PC-3 (cell line): Measurements from ENCODE around the gene JAML. TPM values are rescaled to one million over a fixed set of nuclear protein-coding genes. Genes with fewer than 3 reads are reported as not detected.

ENCODE experiments used
- ATAC-seq: fragments of 200-7000 bp; cut with Tn5 transposase; 2 replicates; pipeline ENCODE4 v1.9.1; 2020; ENCODE audit warnings: mild to moderate bottlenecking, moderate library complexity
- Bru-seq: library from RNA; stranded (reverse); fragments of 400-500 nt; gene quantifications from one replicate; lab custom pipeline; 2021; lab: Mats Ljungman, UMichigan
- BruChase-seq, 2 experiments: library from RNA; stranded (reverse); fragments of 400-500 nt; gene quantifications; one replicate each; lab custom pipeline; 2021; lab: Mats Ljungman, UMichigan
- BruUV-seq: library from RNA; stranded (reverse); fragments of 400-500 nt; replicated peaks from 2 replicates; lab custom pipeline; 2021; lab: Mats Ljungman, UMichigan
- CTCF ChIA-PET: fragments of 300-600 bp; sonication (Branson Sonifier 250); formaldehyde crosslinking; loops from one replicate; lab custom pipeline; 2022; ENCODE audit warnings: antibody characterized with exemption; lab: Charles Lee
- POLR2A ChIA-PET: fragments of 300-600 bp; sonication (Branson Sonifier 250); formaldehyde crosslinking; loops from one replicate; lab custom pipeline; 2022; ENCODE audit warnings: antibody characterized with exemption; ENCODE audit not compliant: unreplicated experiment; lab: Charles Lee
- DNase-seq: peaks from one replicate; pipeline ENCODE4 v3.0.0-alpha.2; 2015
- H2AFZ ChIP-seq: fragments of 300-600 bp; sonication (generic); 2 replicates; pipeline ENCODE4 v1.6.0; 2016; ENCODE audit warnings: antibody characterized with exemption, low read length
- H3F3A ChIP-seq: fragments of 300-600 bp; sonication (generic); one replicate; pipeline ENCODE4 v1.6.0; 2017; ENCODE audit warnings: antibody characterized with exemption, low read length, control low read depth, mild to moderate bottlenecking; ENCODE audit not compliant: unreplicated experiment
- H3K27ac ChIP-seq: fragments of 300-600 bp; sonication (generic); 2 replicates; pipeline ENCODE4 v1.5.1; 2016; ENCODE audit warnings: mild to moderate bottlenecking, low read length
- H3K27me3 ChIP-seq: fragments of 300-600 bp; sonication (generic); 2 replicates; pipeline ENCODE4 v1.6.1; 2016; ENCODE audit warnings: low read length, mixed read lengths
- H3K36me3 ChIP-seq: fragments of 300-600 bp; sonication (generic); 2 replicates; pipeline ENCODE4 v1.6.1; 2016; ENCODE audit warnings: low read depth, mixed run types, low read length, mixed read lengths
- H3K4me1 ChIP-seq: fragments of 300-600 bp; sonication (generic); 2 replicates; pipeline ENCODE4 v1.5.1; 2016; ENCODE audit warnings: low read length; ENCODE audit not compliant: insufficient read depth
- H3K4me2 ChIP-seq: fragments of 300-600 bp; sonication (generic); 2 replicates; pipeline ENCODE4 v1.6.0; 2016; ENCODE audit warnings: low read length
- H3K4me3 ChIP-seq: fragments of 300-600 bp; sonication (generic); 2 replicates; pipeline ENCODE4 v1.5.1; 2016; ENCODE audit warnings: mild to moderate bottlenecking, low read length, mixed read lengths
- H3K79me2 ChIP-seq: fragments of 300-600 bp; sonication (generic); 2 replicates; pipeline ENCODE4 v1.6.1; 2017; ENCODE audit warnings: low read length, mixed read lengths
- H3K9ac ChIP-seq: fragments of 300-600 bp; sonication (generic); 2 replicates; pipeline ENCODE4 v1.6.0; 2016; ENCODE audit warnings: mild to moderate bottlenecking, low read length
- H3K9me2 ChIP-seq: fragments of 300-600 bp; sonication (generic); replicated peaks from 2 replicates; pipeline ENCODE4 v1.6.1; 2016; ENCODE audit warnings: mixed run types, low read length, mixed read lengths
- H3K9me3 ChIP-seq: fragments of 300-600 bp; sonication (generic); 2 replicates; pipeline ENCODE4 v1.6.1; 2016; ENCODE audit warnings: low read length, mixed read lengths
- H4K20me1 ChIP-seq: fragments of 300-600 bp; sonication (generic); 2 replicates; pipeline ENCODE4 v1.6.1; 2016; ENCODE audit warnings: low read length, mixed read lengths
- CTCF ChIP-seq: fragments of 300-600 bp; sonication (generic); conservative IDR thresholded peaks from 2 replicates; pipeline ENCODE4 v1.5.1; 2017; ENCODE audit warnings: antibody characterized with exemption, low read depth, mild to moderate bottlenecking, low read length
- EZH2 ChIP-seq: fragments of 300-600 bp; sonication (generic); IDR thresholded peaks from one replicate; pipeline ENCODE4 v1.6.1; 2017; ENCODE audit warnings: antibody characterized with exemption, mild to moderate bottlenecking, low read length; ENCODE audit not compliant: unreplicated experiment
- EZH2phosphoT487 ChIP-seq: fragments of 300-600 bp; sonication (generic); IDR thresholded peaks from 2 replicates; pipeline ENCODE4 v1.6.1; 2018; ENCODE audit warnings: mild to moderate bottlenecking, antibody characterized with exemption, low read length, borderline replicate concordance
- intact Hi-C: fragments of 100-400 bp; cut with micrococcal nuclease; formaldehyde crosslinking; loops from 2 replicates; pipeline ENCODE4 v1.9.0; 2023
- long read RNA-seq: library from polyadenylated mRNA; unstranded; transcript quantifications from one replicate; pipeline ENCODE4 v2.0.0, GENCODE V29; 2021; ENCODE audit not compliant: unreplicated experiment
- total RNA-seq: library from RNA; depleted of rRNA; stranded (reverse); fragments of >200 nt; gene quantifications from 2 replicates; pipeline ENCODE4 v1.2.3, GENCODE V29; 2014; rRNA removed

The JAML gene
- total RNA-seq: not detected in 2 replicates
- percentile 20 among the genes with signal in this experiment for Bru-seq, nascent RNA
- percentile 26 among the genes with signal in this experiment for BruChase-seq, experiment 1, labeled RNA remaining after a 6-hour chase
- BruChase-seq, experiment 2, labeled RNA remaining after a 2-hour chase: percentile 27 among the genes with signal in this experiment
- long read RNA-seq: 0 reads

GRCh38 chr11:118224511-118225188 lies at the start of gene JAML:
Gene JAML, minus strand, starts transcription at chr11:118225011. Its CDS starts 10,145 bp downstream, at chr11:118214866.
- H4K20me1 ChIP-seq: no peaks in the 10 kb centered on the region
- H3K27ac ChIP-seq: no peak within 1 kb of the TSS
- POLR2A ChIA-PET: no interaction called here
- peaks cover 12% of the 10 kb centered on the region for H3K4me1 ChIP-seq
- H3K9me3 ChIP-seq: no peaks in the 10 kb centered on the region
- no peaks in the 10 kb centered on the region for H3K27me3 ChIP-seq
- TF ChIP-seq CTCF: no peak
- no peak for TF ChIP-seq EZH2
- TF ChIP-seq EZH2phosphoT487: no peak
- no TSS peak for BruUV-seq
- no peaks in the 10 kb centered on the region for H3F3A ChIP-seq
- no peaks in the 10 kb centered on the region for H3K79me2 ChIP-seq
- no peaks in the 10 kb centered on the region for H3K9me2 ChIP-seq
- H3K4me3 ChIP-seq: no peak within 1 kb of the TSS
- no peak within 1 kb of the TSS for H3K4me2 ChIP-seq
- H3K36me3 ChIP-seq: no peaks in the 10 kb centered on the region
- H3K9ac ChIP-seq: no peak within 1 kb of the TSS
- no peak for ATAC-seq
- intact Hi-C loops: no loop called here
- DNase-seq: no peak
- no peak within 1 kb of the TSS for H2AFZ ChIP-seq
- CTCF ChIA-PET: no interaction called here

DNA sequence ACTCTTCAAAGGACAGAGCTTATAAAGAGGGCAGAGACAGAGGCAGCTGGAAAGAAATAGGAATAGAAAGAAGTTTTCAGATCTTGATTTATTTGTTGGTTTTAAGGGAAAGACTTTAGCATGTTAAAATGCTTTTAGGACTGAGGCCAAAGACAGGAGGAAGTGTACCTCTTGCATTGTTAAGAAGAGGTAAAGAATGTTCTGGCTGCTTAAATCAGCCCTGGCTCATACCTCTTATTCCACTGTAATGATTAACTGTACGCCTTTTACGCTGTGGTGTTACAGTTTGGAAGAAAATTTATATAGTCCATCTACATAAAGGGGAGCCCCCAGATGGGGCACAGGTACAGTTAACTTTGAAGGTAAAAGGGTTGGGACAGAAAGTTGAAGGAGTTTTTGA lies 49.4 kb upstream of the JAML start:
- ChIA-PET CTCF (no interaction called here), POLR2A (no interaction called here)
- Histone ChIP-seq H3K27me3 (no peaks in the 10 kb centered on the region), H3K4me2 (no peak overlapping the region), H3K9me2 (no peaks in the 10 kb centered on the region), H3K9ac (no peak overlapping the region), H4K20me1 (no peaks in the 10 kb centered on the region), H3K79me2 (no peaks in the 10 kb centered on the region), H3K9me3 (no peaks in the 10 kb centered on the region), H3K4me3 (no peak overlapping the region), H2AFZ (no peak overlapping the region), H3K27ac (no peak overlapping the region), H3K4me1 (peaks cover 43% of the 10 kb centered on the region), H3F3A (no peaks in the 10 kb centered on the region), H3K36me3 (no peaks in the 10 kb centered on the region)
- TF ChIP-seq CTCF (no peak), EZH2phosphoT487 (no peak), EZH2 (no peak)
- intact Hi-C loops: no loop called here
- no TSS peak for BruUV-seq
- ATAC-seq (peak; percentile 20; the same call in 1 of the 2 replicates), DNase-seq (peak; percentile 20)

DNA sequence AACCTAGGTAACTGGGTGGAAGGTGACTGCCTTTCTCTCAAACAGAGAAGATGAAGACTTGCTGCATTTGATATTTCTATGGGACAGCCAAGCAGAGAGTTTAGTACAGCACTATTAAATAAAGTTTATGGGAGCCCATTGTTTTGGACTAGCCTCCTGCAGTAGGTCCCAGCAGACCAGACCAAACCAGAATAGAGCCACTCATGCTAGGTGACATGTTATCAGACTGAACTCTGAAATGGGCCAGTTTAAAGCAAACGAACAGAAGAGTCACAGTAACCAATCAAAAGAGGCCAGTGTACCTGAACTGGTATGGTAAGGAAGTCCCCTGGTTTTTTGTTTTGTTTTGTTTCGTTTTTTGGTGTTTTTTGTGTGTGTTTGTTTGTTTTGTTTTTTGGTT lies 47.2 kb upstream of the JAML start:
- ChIA-PET CTCF (interaction anchor here (0.6 kb wide), 1 partner anchor 14 kb away, joined by 3 read pairs; no protein-coding TSS in a partner anchor), POLR2A (interaction anchor here (0.6 kb wide), 1 partner anchor 90 kb away, joined by 4 read pairs; no protein-coding TSS in a partner anchor)
- H3K9me3 ChIP-seq: no peaks in the 10 kb centered on the region
- H3K4me2 ChIP-seq: no peak overlapping the region
- H3F3A ChIP-seq: no peaks in the 10 kb centered on the region
- ATAC-seq (no peak), DNase-seq (no peak)
- no peaks in the 10 kb centered on the region for H4K20me1 ChIP-seq
- H3K79me2 ChIP-seq: no peaks in the 10 kb centered on the region
- H3K4me3 ChIP-seq: no peak overlapping the region
- no peaks in the 10 kb centered on the region for H3K36me3 ChIP-seq
- H3K27ac ChIP-seq: no peak overlapping the region
- H3K27me3 ChIP-seq: no peaks in the 10 kb centered on the region
- H2AFZ ChIP-seq: no peak overlapping the region
- no TSS peak for BruUV-seq
- H3K4me1 ChIP-seq: peaks cover 32% of the 10 kb centered on the region
- H3K9me2 ChIP-seq: no peaks in the 10 kb centered on the region
- intact Hi-C loops: no loop called here
- TF ChIP-seq CTCF (no peak), EZH2phosphoT487 (no peak), EZH2 (no peak)
- no peak overlapping the region for H3K9ac ChIP-seq
